Liver (tissue), 3 donors: ENCODE results near the gene WWOX.

ENCODE experiments used
- CTCF ChIP-seq: fragments of 150-350 bp; IDR thresholded peaks from 2 replicates; pipeline ENCODE4 v1.5.1; 2017; ENCODE audit warnings: improper control_type of control experiment, low read depth, low read length; ENCODE audit not compliant: missing input control
- REST ChIP-seq: IDR thresholded peaks from 2 replicates; pipeline ENCODE4 v1.6.1; 2016; ENCODE audit warnings: antibody characterized with exemption, mild to moderate bottlenecking
- RXRA ChIP-seq, 2 donors: IDR thresholded peaks; 2 replicates each; pipeline ENCODE4 v1.6.1; 2017 to 2018; ENCODE audit warnings: antibody characterized with exemption in 2 of 2, mild to moderate bottlenecking in 1 of 2
- TAF1 ChIP-seq: conservative IDR thresholded peaks from 2 replicates; pipeline ENCODE4 v1.6.1; 2016; ENCODE audit warnings: antibody characterized with exemption, mild to moderate bottlenecking
- TF ChIP-seq, protein P1 (sequence below): IDR thresholded peaks from 2 replicates; pipeline ENCODE4 v1.6.1; 2016; ENCODE audit warnings: antibody characterized with exemption
- donor health status: healthy.
- donor health status: healthy.

- TF ChIP-seq, protein P1, sequence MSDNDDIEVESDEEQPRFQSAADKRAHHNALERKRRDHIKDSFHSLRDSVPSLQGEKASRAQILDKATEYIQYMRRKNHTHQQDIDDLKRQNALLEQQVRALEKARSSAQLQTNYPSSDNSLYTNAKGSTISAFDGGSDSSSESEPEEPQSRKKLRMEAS, result no peak
- TF ChIP-seq RXRA (IDR thresholded peaks at IDR 0.05), result no peak
- no peak for TF ChIP-seq CTCF
- TF ChIP-seq TAF1, result no peak
- no peak for TF ChIP-seq REST
Observed at GRCh38 chr16:78902321-78902720, 802.9 kb downstream of the WWOX start.
